Astrocyte (in vitro differentiated cells and primary cell): ENCODE data around the gene SDK1. TPM values are rescaled to one million over a fixed set of nuclear protein-coding genes. Genes with fewer than 3 reads are reported as not detected.

Source experiments
- DNase-seq: peaks from one replicate; pipeline ENCODE4 v3.0.0-alpha.2; 2010; ENCODE audit warnings: low read depth
- FAIRE-seq: peaks from 2 replicates; lab custom pipeline; 2011; peaks lifted over from hg19 to GRCh38; lab: Jason Lieb, UNC
- H2AFZ ChIP-seq: 2 replicates; pipeline ENCODE4 v1.6.0; 2012; ENCODE audit warnings: low read depth, low read length, inconsistent platforms
- H3K27ac ChIP-seq: 2 replicates; pipeline ENCODE4 v1.5.1; 2011; ENCODE audit warnings: low read depth, low read length, inconsistent platforms
- H3K27me3 ChIP-seq: 2 replicates; pipeline ENCODE4 v1.6.0; 2011; ENCODE audit warnings: low read length, inconsistent platforms; ENCODE audit not compliant: insufficient read depth
- H3K36me3 ChIP-seq: 2 replicates; pipeline ENCODE4 v1.5.1; 2011; ENCODE audit warnings: low read length, inconsistent platforms; ENCODE audit not compliant: insufficient read depth
- H3K4me1 ChIP-seq: 2 replicates; pipeline ENCODE4 v1.5.1; 2011; ENCODE audit warnings: low read length, inconsistent platforms; ENCODE audit not compliant: insufficient read depth
- H3K4me2 ChIP-seq: 2 replicates; pipeline ENCODE4 v1.6.0; 2012; ENCODE audit warnings: low read length, inconsistent platforms
- H3K4me3 ChIP-seq: 2 replicates; pipeline ENCODE4 v1.5.1; 2011; ENCODE audit warnings: low read depth, mild to moderate bottlenecking, low read length, inconsistent platforms; ENCODE audit not compliant: insufficient read depth
- H3K79me2 ChIP-seq: 2 replicates; pipeline ENCODE4 v1.6.0; 2012; ENCODE audit warnings: mild to moderate bottlenecking, low read length, inconsistent platforms; ENCODE audit not compliant: insufficient read depth
- H3K9ac ChIP-seq: 2 replicates; pipeline ENCODE4 v1.6.0; 2012; ENCODE audit warnings: mild to moderate bottlenecking, low read length, inconsistent platforms
- H3K9me3 ChIP-seq: 2 replicates; pipeline ENCODE4 v1.5.1; 2012; ENCODE audit warnings: low read depth, mild to moderate bottlenecking, low read length, inconsistent platforms; ENCODE audit not compliant: insufficient read depth
- H4K20me1 ChIP-seq: 2 replicates; pipeline ENCODE4 v1.6.0; 2012; ENCODE audit warnings: low read length, inconsistent platforms; ENCODE audit not compliant: insufficient read depth
- H3K27ac Mint-ChIP-seq: one replicate; pipeline ENCODE4 v1.8.0; 2021; ENCODE audit warnings: mild to moderate bottlenecking, mixed read lengths; ENCODE audit not compliant: unreplicated experiment
- H3K27me3 Mint-ChIP-seq: one replicate; pipeline ENCODE4 v1.8.0; 2021; ENCODE audit warnings: low read depth, mixed read lengths; ENCODE audit not compliant: unreplicated experiment
- H3K36me3 Mint-ChIP-seq: one replicate; pipeline ENCODE4 v1.8.0; 2021; ENCODE audit warnings: low read depth, mixed read lengths; ENCODE audit not compliant: unreplicated experiment
- H3K4me1 Mint-ChIP-seq: one replicate; pipeline ENCODE4 v1.8.0; 2021; ENCODE audit warnings: low read depth, mixed read lengths; ENCODE audit not compliant: unreplicated experiment
- H3K4me3 Mint-ChIP-seq: one replicate; pipeline ENCODE4 v1.8.0; 2021; ENCODE audit warnings: mild to moderate bottlenecking, moderate library complexity, mixed read lengths; ENCODE audit not compliant: unreplicated experiment
- H3K9me3 Mint-ChIP-seq: one replicate; pipeline ENCODE4 v1.8.0; 2021; ENCODE audit warnings: mild to moderate bottlenecking, mixed read lengths; ENCODE audit not compliant: unreplicated experiment
- CTCF ChIP-seq: IDR thresholded peaks from 2 replicates; pipeline ENCODE4 v1.5.1; 2011; ENCODE audit warnings: low read depth, mild to moderate bottlenecking, inconsistent platforms, low read length, moderate library complexity; ENCODE audit not compliant: insufficient read depth
- EZH2 ChIP-seq: IDR thresholded peaks from 2 replicates; pipeline ENCODE4 v1.6.1; 2012; ENCODE audit warnings: mild to moderate bottlenecking, low read length, inconsistent platforms; ENCODE audit not compliant: insufficient read depth
- total RNA-seq: library from RNA; stranded (reverse); gene quantifications from 2 replicates; pipeline ENCODE4 v1.2.1, GENCODE V29; 2021

Gene SDK1
- total RNA-seq, 1 donor from 2014 or later, result 4.2 TPM

GRCh38 chr7:3955026-3955425 lies 654.0 kb downstream of the SDK1 start:
- no peaks in the 10 kb centered on the region for H3K36me3 ChIP-seq
- Mint-ChIP-seq H3K4me1 (peaks cover 11% of the 10 kb centered on the region), H3K4me3 (no peak overlapping the region), H3K9me3 (peaks cover 6% of the 10 kb centered on the region), H3K27me3 (peaks cover 10% of the 10 kb centered on the region), H3K27ac (no peak overlapping the region), H3K36me3 (peaks cover 2% of the 10 kb centered on the region)
- no peak for TF ChIP-seq EZH2
- TF ChIP-seq CTCF, result no peak
- no peak overlapping the region for H3K27ac ChIP-seq
- DNase-seq, result no peak
- H3K9ac ChIP-seq, result no peak overlapping the region
- no peak overlapping the region for H2AFZ ChIP-seq
- FAIRE-seq, result no peak
- no peaks in the 10 kb centered on the region for H3K27me3 ChIP-seq
- H3K4me2 ChIP-seq, result no peak overlapping the region
- H3K4me1 ChIP-seq, result peaks cover 4% of the 10 kb centered on the region
- no peaks in the 10 kb centered on the region for H3K79me2 ChIP-seq
- H4K20me1 ChIP-seq, result no peaks in the 10 kb centered on the region
- no peak overlapping the region for H3K4me3 ChIP-seq
- H3K9me3 ChIP-seq, result no peaks in the 10 kb centered on the region

GRCh38 chr7:3955751-3956696 lies 655.0 kb downstream of the SDK1 start:
- Histone ChIP-seq H4K20me1 (no peaks in the 10 kb centered on the region), H3K36me3 (no peaks in the 10 kb centered on the region), H3K4me3 (no peak overlapping the region), H3K9me3 (no peaks in the 10 kb centered on the region), H2AFZ (no peak overlapping the region), H3K79me2 (no peaks in the 10 kb centered on the region), H3K4me1 (peaks cover 4% of the 10 kb centered on the region), H3K27ac (no peak overlapping the region), H3K9ac (no peak overlapping the region), H3K4me2 (peak overlapping the region; percentile 20), H3K27me3 (no peaks in the 10 kb centered on the region)
- H3K4me3 Mint-ChIP-seq, result no peak overlapping the region
- peaks cover 3% of the 10 kb centered on the region for H3K36me3 Mint-ChIP-seq
- H3K4me1 Mint-ChIP-seq, result peaks cover 11% of the 10 kb centered on the region
- peak overlapping the region; percentile 69 for H3K27ac Mint-ChIP-seq
- peaks cover 10% of the 10 kb centered on the region for H3K27me3 Mint-ChIP-seq
- FAIRE-seq, result no peak
- H3K9me3 Mint-ChIP-seq, result peaks cover 6% of the 10 kb centered on the region
- no peak for TF ChIP-seq EZH2
- TF ChIP-seq CTCF, result no peak
- peak; percentile 63 for DNase-seq

- peaks cover 5% of the 10 kb centered on the region for H3K9me3 Mint-ChIP-seq
- peaks cover 4% of the 10 kb centered on the region for H3K4me1 ChIP-seq
- H3K27me3 Mint-ChIP-seq, result peaks cover 10% of the 10 kb centered on the region
- H3K36me3 ChIP-seq, result no peaks in the 10 kb centered on the region
- no peak overlapping the region for H3K27ac ChIP-seq
- no peaks in the 10 kb centered on the region for H3K27me3 ChIP-seq
- no peak overlapping the region for H3K4me2 ChIP-seq
- TF ChIP-seq EZH2 (no peak), CTCF (no peak)
- no peaks in the 10 kb centered on the region for H3K9me3 ChIP-seq
- H3K27ac Mint-ChIP-seq, result no peak overlapping the region
- no peak for DNase-seq
- peaks cover 11% of the 10 kb centered on the region for H3K4me1 Mint-ChIP-seq
- peaks cover 3% of the 10 kb centered on the region for H3K36me3 Mint-ChIP-seq
- H3K4me3 Mint-ChIP-seq, result no peak overlapping the region
- no peak overlapping the region for H2AFZ ChIP-seq
- no peaks in the 10 kb centered on the region for H3K79me2 ChIP-seq
- H4K20me1 ChIP-seq, result no peaks in the 10 kb centered on the region
- no peak overlapping the region for H3K4me3 ChIP-seq
- H3K9ac ChIP-seq, result no peak overlapping the region
- no peak for FAIRE-seq
These were observed 655.9 kb downstream of the SDK1 start for GRCh38 chr7:3956949-3957348.
